GM12878 (cell line): ENCODE data around the gene AKAP1. TPM values are rescaled to one million over a fixed set of nuclear protein-coding genes. Genes with fewer than 3 reads are reported as not detected.

Source experiments
- ATAC-seq: fragments of 200-7000 bp; cut with Tn5 transposase; 3 replicates; pipeline ENCODE4 v1.9.1; 2020; ENCODE audit warnings: mild to moderate bottlenecking, moderate library complexity
- BruUV-seq: library from RNA; stranded (reverse); fragments of 400-500 nt; replicated peaks from 2 replicates; lab custom pipeline; 2021; lab: Mats Ljungman, UMichigan
- CTCF ChIA-PET: fragments of 300-600 bp; sonication (Branson Sonifier 250); formaldehyde crosslinking; extraction: SDS; loops from one replicate; lab custom pipeline; 2021; ENCODE audit warnings: inconsistent platforms; lab: Yijun Ruan, JAX
- POLR2A ChIA-PET: fragments of 350-600 bp; formaldehyde crosslinking; extraction: SDS; loops from one replicate; lab custom pipeline; 2021; ENCODE audit warnings: inconsistent platforms; lab: Charles Lee
- RAD21 ChIA-PET: fragments of 300-600 bp; sonication (Branson Sonifier 250); formaldehyde crosslinking; loops from one replicate; lab custom pipeline; 2023; ENCODE audit warnings: antibody characterized with exemption; ENCODE audit not compliant: unreplicated experiment; lab: Charles Lee
- SMC1A ChIA-PET: fragments of 300-600 bp; sonication (Branson Sonifier 250); formaldehyde crosslinking; loops from one replicate; lab custom pipeline; 2023; ENCODE audit not compliant: unreplicated experiment, uncharacterized antibody; lab: Charles Lee
- DNase-seq: peaks from one replicate; pipeline ENCODE4 v3.0.0-alpha.2; 2011; ENCODE audit warnings: low read depth, low spot score
- FAIRE-seq: peaks from 3 replicates; lab custom pipeline; 2011; peaks lifted over from hg19 to GRCh38; lab: Jason Lieb, UNC
- H2AFZ ChIP-seq: 2 replicates; pipeline ENCODE4 v1.6.0; 2011; ENCODE audit warnings: low read depth, low read length, control low read depth; ENCODE audit not compliant: control insufficient read depth
- H3K27ac ChIP-seq: 2 replicates; pipeline ENCODE4 v1.5.1; 2011; ENCODE audit warnings: control low read depth; ENCODE audit not compliant: control insufficient read depth, insufficient read depth
- H3K27me3 ChIP-seq, 2 experiments: replicated peaks in 1 of 2; 2 replicates each; pipeline versions ENCODE4 v1.6.0 to v1.6.1; 2011; ENCODE audit warnings: low read length in 1 of 2; ENCODE audit not compliant: control insufficient read depth in 2 of 2, insufficient read depth in 2 of 2
- H3K36me3 ChIP-seq, 2 experiments: 2 replicates each; pipeline ENCODE4 v1.5.1; 2011; ENCODE audit warnings: low read length in 1 of 2; ENCODE audit not compliant: control insufficient read depth in 2 of 2, insufficient read depth in 2 of 2
- H3K4me1 ChIP-seq: 2 replicates; pipeline ENCODE4 v1.6.1; 2011; ENCODE audit warnings: mild to moderate bottlenecking, low read length, moderate library complexity, mixed read lengths; ENCODE audit not compliant: control insufficient read depth, insufficient read depth
- H3K4me2 ChIP-seq: 2 replicates; pipeline ENCODE4 v1.6.0; 2011; ENCODE audit warnings: control low read depth; ENCODE audit not compliant: control insufficient read depth, insufficient read depth
- H3K4me3 ChIP-seq: fragments of 200-600 bp; sonication (generic); 2 replicates; pipeline ENCODE4 v1.5.1; 2016
- H3K79me2 ChIP-seq: 2 replicates; pipeline ENCODE4 v1.6.0; 2011; ENCODE audit warnings: low read length; ENCODE audit not compliant: control insufficient read depth, insufficient read depth
- H3K9ac ChIP-seq: 2 replicates; pipeline ENCODE4 v1.8.0; 2011; ENCODE audit warnings: low read length, control low read depth, mixed read lengths; ENCODE audit not compliant: control insufficient read depth, insufficient read depth
- H3K9me3 ChIP-seq: replicated peaks from 3 replicates; pipeline ENCODE4 v1.5.1; 2011; ENCODE audit warnings: mild to moderate bottlenecking, low read length; ENCODE audit not compliant: control insufficient read depth, insufficient read depth
- H4K20me1 ChIP-seq: 2 replicates; pipeline ENCODE4 v1.6.0; 2011; ENCODE audit not compliant: control insufficient read depth, insufficient read depth
- BACH1 ChIP-seq: fragments of 450-650 bp; IDR thresholded peaks from 2 replicates; pipeline ENCODE4 v1.6.1; 2017; ENCODE audit warnings: mild to moderate bottlenecking, borderline replicate concordance
- CEBPB ChIP-seq, 2 experiments: fragments of 150-350 bp in 1 of 2; IDR thresholded peaks; 2 replicates each; pipeline ENCODE4 v1.6.1; 2012 to 2014; ENCODE audit warnings: low read depth in 2 of 2, low read length in 2 of 2, borderline replicate concordance in 1 of 2, inconsistent platforms in 1 of 2
- DPF2 ChIP-seq: fragments of 450-650 bp; IDR thresholded peaks from 2 replicates; pipeline ENCODE4 v1.6.1; 2017; ENCODE audit warnings: mild to moderate bottlenecking
- GABPA ChIP-seq: IDR thresholded peaks from 2 replicates; pipeline ENCODE4 v1.6.1; 2014; ENCODE audit warnings: antibody characterized with exemption, low read depth, mild to moderate bottlenecking, inconsistent platforms
- JUNB ChIP-seq: IDR thresholded peaks from 2 replicates; pipeline ENCODE4 v1.6.1; 2016; ENCODE audit warnings: antibody characterized with exemption, mild to moderate bottlenecking
- RB1 ChIP-seq: fragments of 450-650 bp; formaldehyde crosslinking; IDR thresholded peaks from 2 replicates; pipeline ENCODE4 v1.6.1; 2017; ENCODE audit warnings: mild to moderate bottlenecking, borderline replicate concordance
- RBBP5 ChIP-seq: fragments of 200-600 bp; sonication (generic); conservative IDR thresholded peaks from 2 replicates; pipeline ENCODE4 v1.6.1; 2016
- SMAD5 ChIP-seq: IDR thresholded peaks from 2 replicates; pipeline ENCODE4 v1.6.1; 2016; ENCODE audit warnings: antibody characterized with exemption, low read depth
- TBL1XR1 ChIP-seq: IDR thresholded peaks from 2 replicates; pipeline ENCODE4 v1.6.1; 2012; ENCODE audit warnings: low read depth, low read length, improper control_type of control experiment
- YBX1 ChIP-seq: fragments of 450-650 bp; IDR thresholded peaks from 2 replicates; pipeline ENCODE4 v1.6.1; 2016; ENCODE audit warnings: antibody characterized with exemption
- ZNF687 ChIP-seq: fragments of 450-650 bp; IDR thresholded peaks from 2 replicates; pipeline ENCODE4 v1.6.1; 2017; ENCODE audit warnings: mild to moderate bottlenecking, moderate library complexity
- WGBS: methylation state at CpG from one replicate; pipeline ENCODE4 v1.1.6; 2016; ENCODE audit warnings: low lambda C conversion rate; ENCODE audit not compliant: insufficient replicate concordance, insufficient coverage; ENCODE audit errors: missing lambda C conversion rate; 5-methylcytosine and 5-hydroxymethylcytosine counted together
- in situ Hi-C: fragments of 300-500 bp; cut with MboI; formaldehyde crosslinking; loops from 9 replicates; pipeline ENCODE4 v1.14.3; 2018; ENCODE audit warnings: mixed read lengths
- intact Hi-C: fragments of 100-400 bp; cut with micrococcal nuclease; formaldehyde crosslinking; loops from one replicate; pipeline ENCODE4 v1.14.2; 2022; ENCODE audit not compliant: unreplicated experiment
- polyA plus RNA-seq, 11 experiments: library from polyadenylated mRNA; depleted of rRNA in 4 of 11; unstranded in 6 of 11; stranded (reverse) in 5 of 11; fragments of >200 nt; fragmentation: Nextera tagmentation in 4 of 11; fragmentation: Illumina TruSeq in 1 of 11; extraction: Ambion mirVana in 4 of 11; extraction: Trizol in 1 of 11; gene quantifications; 1 replicate in 1 of 11; 2 replicates in 10 of 11; pipeline versions ENCODE4 v1.2.1 to v1.2.3, GENCODE V29; 2011 to 2016; ENCODE audit warnings: inconsistent platforms in 2 of 11, missing spikeins in 2 of 11, low read depth in 1 of 11
- total RNA-seq, 4 experiments: library from RNA; depleted of rRNA in 3 of 4; stranded (reverse); fragments of >200 nt in 3 of 4; fragmentation: Illumina TruSeq in 1 of 4; extraction: Trizol in 1 of 4; gene quantifications; 2 replicates each; pipeline versions ENCODE4 v1.2.1 to v1.2.3, GENCODE V29; 2013 to 2021

Gene AKAP1
- total and polyA plus RNA-seq, 10 of the 15 experiments (the other 5 are each of a cell fraction or from before 2014, with no cell fraction given) = 11.9 to 50.5 (median 38.1) TPM

- TF ChIP-seq ZNF687 = no peak
- no peak for TF ChIP-seq GABPA
Observed at GRCh38 chr17:57050306-57050705, 34.7 kb upstream of the AKAP1 start (continued).

DNA sequence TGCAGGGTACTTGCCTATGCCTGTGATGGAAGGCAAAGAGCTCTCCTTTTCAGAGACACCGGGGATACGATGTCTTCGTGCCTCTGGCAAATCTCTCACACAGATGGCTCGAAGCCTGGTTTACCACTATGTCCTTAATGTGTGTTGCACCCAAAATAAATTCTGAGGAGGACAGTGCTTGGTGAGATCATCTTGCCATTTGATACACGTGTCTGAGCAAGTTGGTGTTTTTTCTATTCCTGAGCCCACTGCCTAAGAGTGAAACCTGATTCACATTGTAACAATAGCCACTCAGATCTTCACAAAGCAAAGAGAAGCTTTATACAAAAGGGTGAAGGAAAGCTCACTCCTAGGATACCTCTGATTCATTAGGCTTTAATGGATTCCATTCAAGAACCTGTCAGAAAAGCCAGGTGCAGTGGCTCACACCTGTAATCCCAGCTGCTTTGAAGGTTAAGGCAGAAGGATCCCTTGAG, 33.1 kb upstream of the AKAP1 start:
- in situ Hi-C loops = no loop called here

More for the DNA sequence above, 33.1 kb upstream of the AKAP1 start:
- intact Hi-C loops = no loop called here
- H2AFZ ChIP-seq = no peak overlapping the region
- no peak for TF ChIP-seq SMAD5
- no peak for TF ChIP-seq RB1
- no peak for TF ChIP-seq RBBP5
- TF ChIP-seq BACH1 = no peak
- no peak for TF ChIP-seq JUNB
- no peak for TF ChIP-seq TBL1XR1
- TF ChIP-seq DPF2 = no peak
- no peak for TF ChIP-seq YBX1
- no peak for TF ChIP-seq CEBPB (IDR thresholded peaks at IDR 0.05; ENCODE audit: borderline replicate concordance in 1 of 2, low read depth in 2 of 2, low read length in 2 of 2)
- TF ChIP-seq, all 136 proteins: peak for 0
- FAIRE-seq (no peak), ATAC-seq (no peak), DNase-seq (no peak)
- RAD21 ChIA-PET = no interaction called here
- H3K4me3 ChIP-seq = no peak overlapping the region
- H3K36me3 ChIP-seq = no peaks in the 10 kb centered on the region
- CTCF ChIA-PET = no interaction called here
- no peaks in the 10 kb centered on the region for H3K79me2 ChIP-seq
- POLR2A ChIA-PET = interaction anchor here (0.7 kb wide), 2 partner anchors 23 to 59 kb away, joined by 5 to 7 read pairs; no protein-coding TSS in a partner anchor
- H3K4me1 ChIP-seq = peaks cover 3% of the 10 kb centered on the region; the same call in 1 of the 2 replicates
- no peaks in the 10 kb centered on the region for H3K27me3 ChIP-seq
- no peak overlapping the region for H3K27ac ChIP-seq
- BruUV-seq = no TSS peak
- WGBS = 62% methylated on average over 5 of the region's 5 CpGs
- no peak overlapping the region for H3K4me2 ChIP-seq
- no peak overlapping the region for H3K9ac ChIP-seq
- H4K20me1 ChIP-seq = no peaks in the 10 kb centered on the region
- SMC1A ChIA-PET = interaction anchor here (0.9 to 1.5 kb wide), 3 partner anchors 29 to 42 kb away, joined by 3 to 5 read pairs (median 3); no protein-coding TSS in a partner anchor
- H3K9me3 ChIP-seq = no peaks in the 10 kb centered on the region
